Caco-2 (cell line): ENCODE data around the gene H2AZ2. TPM values are rescaled to one million over a fixed set of nuclear protein-coding genes. Genes with fewer than 3 reads are reported as not detected.
"Not testable (repeated sequence)": the region's sequence is repeated elsewhere in the genome, so short reads cannot be mapped to it uniquely, and the experiment has no call there.

Experiments used
- BruUV-seq: library from RNA; stranded (reverse); fragments of 400-500 nt; replicated peaks from 2 replicates; lab custom pipeline; 2021; lab: Mats Ljungman, UMichigan
- CTCF ChIA-PET: fragments of 300-600 bp; sonication (Branson Sonifier 250); formaldehyde crosslinking; loops from one replicate; lab custom pipeline; 2022; ENCODE audit warnings: antibody characterized with exemption; lab: Charles Lee
- POLR2A ChIA-PET: fragments of 300-600 bp; sonication (Branson Sonifier 250); formaldehyde crosslinking; loops from one replicate; lab custom pipeline; 2022; ENCODE audit warnings: antibody characterized with exemption; lab: Charles Lee
- DNase-seq, 2 experiments: peaks; one replicate each; pipeline versions ENCODE4 v3.0.0 to v3.0.0-alpha.2; 2020 to 2022
- H3K27me3 ChIP-seq: replicated peaks from 2 replicates; pipeline ENCODE4 v1.6.0; 2011; ENCODE audit warnings: low read length; ENCODE audit not compliant: control insufficient read depth, insufficient read depth
- H3K36me3 ChIP-seq: 2 replicates; pipeline ENCODE4 v1.5.1; 2011; ENCODE audit warnings: low read length; ENCODE audit not compliant: control insufficient read depth, insufficient read depth
- H3K4me1 ChIP-seq: fragments of 250-450 bp; sonication (Bioruptor Pico); 2 replicates; pipeline ENCODE4 v1.5.1; 2020; ENCODE audit warnings: mild to moderate bottlenecking
- H3K4me3 ChIP-seq: 2 replicates; pipeline ENCODE4 v1.5.1; 2011; ENCODE audit warnings: low read depth, mild to moderate bottlenecking, control low read depth, low read length
- H3K9me3 ChIP-seq: fragments of 250-450 bp; sonication (Bioruptor Pico); 2 replicates; pipeline ENCODE4 v1.5.1; 2020; ENCODE audit warnings: mild to moderate bottlenecking, moderate library complexity
- H3K27ac Mint-ChIP-seq: one replicate; pipeline ENCODE4 v1.8.0; 2022; ENCODE audit warnings: mixed read lengths; ENCODE audit not compliant: unreplicated experiment
- H3K27me3 Mint-ChIP-seq: one replicate; pipeline ENCODE4 v1.8.0; 2022; ENCODE audit warnings: mixed read lengths; ENCODE audit not compliant: insufficient read depth, unreplicated experiment
- H3K36me3 Mint-ChIP-seq: one replicate; pipeline ENCODE4 v1.8.0; 2022; ENCODE audit warnings: mild to moderate bottlenecking, mixed read lengths; ENCODE audit not compliant: insufficient read depth, unreplicated experiment
- H3K4me1 Mint-ChIP-seq: one replicate; pipeline ENCODE4 v1.8.0; 2022; ENCODE audit warnings: low read depth, mixed read lengths; ENCODE audit not compliant: unreplicated experiment
- H3K4me3 Mint-ChIP-seq: one replicate; pipeline ENCODE4 v1.8.0; 2022; ENCODE audit warnings: mild to moderate bottlenecking, moderate library complexity, mixed read lengths; ENCODE audit not compliant: unreplicated experiment
- H3K9me3 Mint-ChIP-seq: one replicate; pipeline ENCODE4 v1.8.0; 2022; ENCODE audit warnings: mixed read lengths; ENCODE audit not compliant: unreplicated experiment
- CTCF ChIP-seq, 2 experiments: fragments of 200-600 bp in 1 of 2; IDR thresholded peaks; 1 replicate in 1 of 2; 2 replicates in 1 of 2; pipeline versions ENCODE4 v1.5.1 to v1.8.0; 2011 to 2022; ENCODE audit warnings: antibody characterized with exemption in 1 of 2, control low read depth in 1 of 2, inconsistent platforms in 1 of 2, low read depth in 1 of 2, low read length in 1 of 2, mild to moderate bottlenecking in 1 of 2, moderate library complexity in 1 of 2; ENCODE audit not compliant: insufficient read depth in 1 of 2, severe bottlenecking in 1 of 2, unreplicated experiment in 1 of 2
- intact Hi-C: fragments of 100-400 bp; cut with micrococcal nuclease; formaldehyde crosslinking; loops from one replicate; pipeline ENCODE4 v1.10.0; 2022; ENCODE audit not compliant: unreplicated experiment
- total RNA-seq: library from RNA; stranded (reverse); gene quantifications from 2 replicates; pipeline ENCODE4 v1.2.3, GENCODE V29; 2022

The H2AZ2 gene
- total RNA-seq, 1 experiment from 2014 or later: 244 TPM

- H3K36me3 ChIP-seq: no peaks in the 10 kb centered on the region
- no peak for TF ChIP-seq CTCF (IDR thresholded peaks at IDR 0.05; ENCODE audit: insufficient read depth in 1 of 2, low read depth in 1 of 2, low read length in 1 of 2, severe bottlenecking in 1 of 2, unreplicated experiment in 1 of 2)
- no peak overlapping the region for H3K4me3 ChIP-seq
- H3K9me3 ChIP-seq: peaks cover 7% of the 10 kb centered on the region
- intact Hi-C loops: no loop called here
- peaks cover 10% of the 10 kb centered on the region for H3K9me3 Mint-ChIP-seq
- no peaks in the 10 kb centered on the region for H3K27me3 ChIP-seq
- H3K36me3 Mint-ChIP-seq: no peaks in the 10 kb centered on the region
- no peak overlapping the region for H3K4me3 Mint-ChIP-seq
- no peaks in the 10 kb centered on the region for H3K4me1 ChIP-seq
- POLR2A ChIA-PET: no interaction called here
- H3K27me3 Mint-ChIP-seq: no peaks in the 10 kb centered on the region
- CTCF ChIA-PET: no interaction called here
- no TSS peak for BruUV-seq
- no peaks in the 10 kb centered on the region for H3K4me1 Mint-ChIP-seq
- H3K27ac Mint-ChIP-seq: no peak overlapping the region
- DNase-seq: no peak
Observed at GRCh38 chr7:44787762-44788161, 60.1 kb downstream of the H2AZ2 start.

- intact Hi-C loops: no loop called here
- POLR2A ChIA-PET: no interaction called here
- no peak for TF ChIP-seq CTCF (IDR thresholded peaks at IDR 0.05; ENCODE audit: insufficient read depth in 1 of 2, low read depth in 1 of 2, low read length in 1 of 2, severe bottlenecking in 1 of 2, unreplicated experiment in 1 of 2)
Observed at GRCh38 chr7:44787041-44787440, 60.8 kb downstream of the H2AZ2 start.

GRCh38 chr7:44785218-44785617, 62.7 kb downstream of the H2AZ2 start:
- CTCF ChIA-PET, POLR2A ChIA-PET, H3K36me3 ChIP-seq, H3K4me3 ChIP-seq, intact Hi-C loops, H3K36me3 Mint-ChIP-seq, H3K4me1 ChIP-seq, H3K9me3 ChIP-seq, H3K4me1 Mint-ChIP-seq, DNase-seq, BruUV-seq, H3K27ac Mint-ChIP-seq, H3K27me3 Mint-ChIP-seq, H3K4me3 Mint-ChIP-seq, H3K27me3 ChIP-seq: not testable (repeated sequence)
- peaks cover 10% of the 10 kb centered on the region for H3K9me3 Mint-ChIP-seq

More at GRCh38 chr7:44787041-44787440, 60.8 kb downstream of the H2AZ2 start:
- Histone ChIP-seq H3K4me1 (no peaks in the 10 kb centered on the region), H3K27me3 (no peaks in the 10 kb centered on the region), H3K36me3 (no peaks in the 10 kb centered on the region), H3K9me3 (peaks cover 7% of the 10 kb centered on the region), H3K4me3 (no peak overlapping the region)
- no peak overlapping the region for H3K27ac Mint-ChIP-seq
- no peaks in the 10 kb centered on the region for H3K4me1 Mint-ChIP-seq
- peaks cover 10% of the 10 kb centered on the region for H3K9me3 Mint-ChIP-seq
- CTCF ChIA-PET: no interaction called here
- H3K36me3 Mint-ChIP-seq: no peaks in the 10 kb centered on the region
- H3K27me3 Mint-ChIP-seq: no peaks in the 10 kb centered on the region
- BruUV-seq: no TSS peak
- no peak overlapping the region for H3K4me3 Mint-ChIP-seq
- DNase-seq: no peak

- H3K27me3 Mint-ChIP-seq: no peaks in the 10 kb centered on the region
- Histone ChIP-seq H3K9me3 (peaks cover 7% of the 10 kb centered on the region), H3K4me3 (no peak overlapping the region), H3K27me3 (no peaks in the 10 kb centered on the region), H3K4me1 (no peaks in the 10 kb centered on the region), H3K36me3 (no peaks in the 10 kb centered on the region)
- no peak overlapping the region for H3K27ac Mint-ChIP-seq
- H3K9me3 Mint-ChIP-seq: peaks cover 10% of the 10 kb centered on the region
- intact Hi-C loops: no loop called here
- no peaks in the 10 kb centered on the region for H3K36me3 Mint-ChIP-seq
- H3K4me1 Mint-ChIP-seq: no peaks in the 10 kb centered on the region
- POLR2A ChIA-PET: no interaction called here
- no peak for TF ChIP-seq CTCF (IDR thresholded peaks at IDR 0.05; ENCODE audit: insufficient read depth in 1 of 2, low read depth in 1 of 2, low read length in 1 of 2, severe bottlenecking in 1 of 2, unreplicated experiment in 1 of 2)
- DNase-seq: no peak
- no peak overlapping the region for H3K4me3 Mint-ChIP-seq
- CTCF ChIA-PET: no interaction called here
- BruUV-seq: no TSS peak
Observed at GRCh38 chr7:44784364-44784763, 63.5 kb downstream of the H2AZ2 start.
